ENCODE data around the gene GRIK4. TPM values are rescaled to one million over a fixed set of nuclear protein-coding genes. Genes with fewer than 3 reads are reported as not detected.

Gene GRIK4
- total RNA-seq, 2 experiments from 2014 or later: not detected

GRCh38 chr11:120718171-120718570 lies 206.6 kb downstream of the GRIK4 start:
- DNase-seq (no peak), ATAC-seq (no peak)
- Mint-ChIP-seq H3K4me3 (no peak overlapping the region), H3K36me3 (ENCODE audit: low read depth) (no peaks in the 10 kb centered on the region), H3K9me3 (ENCODE audit: insufficient read depth) (no peaks in the 10 kb centered on the region), H3K27me3 (ENCODE audit: low read depth) (peaks cover 17% of the 10 kb centered on the region), H3K4me1 (ENCODE audit: low read depth) (peaks cover 2% of the 10 kb centered on the region), H3K27ac (no peak overlapping the region)
- POLR2A ChIA-PET: no interaction called here
- CTCF ChIA-PET: no interaction called here

GRCh38 chr11:120719348-120719747 lies 207.8 kb downstream of the GRIK4 start:
- no peak for ATAC-seq
- peaks cover 2% of the 10 kb centered on the region for H3K4me1 Mint-ChIP-seq (ENCODE audit: low read depth)
- ChIA-PET CTCF (interaction anchor here (0.9 kb wide), 1 partner anchor 34 kb away, joined by 4 read pairs; no protein-coding TSS in a partner anchor), POLR2A (no interaction called here)
- no peak overlapping the region for H3K27ac Mint-ChIP-seq
- DNase-seq: no peak
- H3K27me3 Mint-ChIP-seq (ENCODE audit: low read depth): peaks cover 16% of the 10 kb centered on the region
- H3K9me3 Mint-ChIP-seq (ENCODE audit: insufficient read depth): no peaks in the 10 kb centered on the region
- no peaks in the 10 kb centered on the region for H3K36me3 Mint-ChIP-seq (ENCODE audit: low read depth)
- H3K4me3 Mint-ChIP-seq: no peak overlapping the region

- ChIA-PET POLR2A (no interaction called here), CTCF (no interaction called here)
- DNase-seq: no peak
- no peak overlapping the region for H3K4me3 Mint-ChIP-seq
- H3K27ac Mint-ChIP-seq: no peak overlapping the region
- no peaks in the 10 kb centered on the region for H3K36me3 Mint-ChIP-seq (ENCODE audit: low read depth)
- no peaks in the 10 kb centered on the region for H3K4me1 Mint-ChIP-seq (ENCODE audit: low read depth)
- H3K9me3 Mint-ChIP-seq (ENCODE audit: insufficient read depth): no peaks in the 10 kb centered on the region
- peaks cover 12% of the 10 kb centered on the region for H3K27me3 Mint-ChIP-seq (ENCODE audit: low read depth)
- no peak for ATAC-seq
Measured at GRCh38 chr11:120720760-120721159, 209.2 kb downstream of the GRIK4 start.

- POLR2A ChIA-PET: no interaction called here
- no peak for DNase-seq
- H3K4me3 Mint-ChIP-seq: no peak overlapping the region
- CTCF ChIA-PET: interaction anchor here (0.9 kb wide), 1 partner anchor 10 kb away, joined by 3 read pairs; no protein-coding TSS in a partner anchor
- no peaks in the 10 kb centered on the region for H3K36me3 Mint-ChIP-seq (ENCODE audit: low read depth)
- no peak for ATAC-seq
- H3K4me1 Mint-ChIP-seq (ENCODE audit: low read depth): no peaks in the 10 kb centered on the region
- H3K27me3 Mint-ChIP-seq (ENCODE audit: low read depth): peaks cover 10% of the 10 kb centered on the region
- no peak overlapping the region for H3K27ac Mint-ChIP-seq
- H3K9me3 Mint-ChIP-seq (ENCODE audit: insufficient read depth): no peaks in the 10 kb centered on the region
Measured at GRCh38 chr11:120722524-120722923, 211.0 kb downstream of the GRIK4 start.

GRCh38 chr11:120723751-120724150 lies 212.2 kb downstream of the GRIK4 start:
- Mint-ChIP-seq H3K27ac (no peak overlapping the region), H3K4me1 (ENCODE audit: low read depth) (no peaks in the 10 kb centered on the region), H3K4me3 (no peak overlapping the region), H3K9me3 (ENCODE audit: insufficient read depth) (no peaks in the 10 kb centered on the region), H3K27me3 (ENCODE audit: low read depth) (peaks cover 10% of the 10 kb centered on the region), H3K36me3 (ENCODE audit: low read depth) (no peaks in the 10 kb centered on the region)
- ATAC-seq (no peak), DNase-seq (no peak)
- ChIA-PET POLR2A (no interaction called here), CTCF (interaction anchor here (0.6 kb wide), 1 partner anchor 163 kb away, joined by 3 read pairs; no protein-coding TSS in a partner anchor)

- H3K27ac Mint-ChIP-seq: no peak overlapping the region
- DNase-seq: no peak
- POLR2A ChIA-PET: no interaction called here
- no peaks in the 10 kb centered on the region for H3K36me3 Mint-ChIP-seq (ENCODE audit: low read depth)
- CTCF ChIA-PET: no interaction called here
- H3K4me1 Mint-ChIP-seq (ENCODE audit: low read depth): no peaks in the 10 kb centered on the region
- H3K9me3 Mint-ChIP-seq (ENCODE audit: insufficient read depth): no peaks in the 10 kb centered on the region
- H3K4me3 Mint-ChIP-seq: no peak overlapping the region
- peaks cover 11% of the 10 kb centered on the region for H3K27me3 Mint-ChIP-seq (ENCODE audit: low read depth)
- ATAC-seq: no peak
Measured at GRCh38 chr11:120727752-120728151, 216.2 kb downstream of the GRIK4 start.

- DNase-seq (no peak), ATAC-seq (no peak)
- ChIA-PET POLR2A (no interaction called here), CTCF (no interaction called here)
- H3K9me3 Mint-ChIP-seq (ENCODE audit: insufficient read depth): no peaks in the 10 kb centered on the region
- no peaks in the 10 kb centered on the region for H3K4me1 Mint-ChIP-seq (ENCODE audit: low read depth)
- H3K27ac Mint-ChIP-seq: no peak overlapping the region
- H3K4me3 Mint-ChIP-seq: no peak overlapping the region
- peaks cover 11% of the 10 kb centered on the region for H3K27me3 Mint-ChIP-seq (ENCODE audit: low read depth)
- no peaks in the 10 kb centered on the region for H3K36me3 Mint-ChIP-seq (ENCODE audit: low read depth)
Measured at GRCh38 chr11:120735035-120735434, 223.5 kb downstream of the GRIK4 start.

GRCh38 chr11:120738516-120739046 lies 227.0 kb downstream of the GRIK4 start:
- ChIA-PET CTCF (no interaction called here), POLR2A (no interaction called here)
- ATAC-seq: no peak
- Mint-ChIP-seq H3K36me3 (ENCODE audit: low read depth) (no peaks in the 10 kb centered on the region), H3K27me3 (ENCODE audit: low read depth) (peaks cover 5% of the 10 kb centered on the region), H3K27ac (no peak overlapping the region), H3K4me3 (no peak overlapping the region), H3K4me1 (ENCODE audit: low read depth) (no peaks in the 10 kb centered on the region), H3K9me3 (ENCODE audit: insufficient read depth) (no peaks in the 10 kb centered on the region)
- DNase-seq: no peak

- ATAC-seq (no peak), DNase-seq (no peak)
- Mint-ChIP-seq H3K27me3 (ENCODE audit: low read depth) (peaks cover 5% of the 10 kb centered on the region), H3K4me1 (ENCODE audit: low read depth) (no peaks in the 10 kb centered on the region), H3K9me3 (ENCODE audit: insufficient read depth) (no peaks in the 10 kb centered on the region), H3K4me3 (no peak overlapping the region), H3K27ac (no peak overlapping the region), H3K36me3 (ENCODE audit: low read depth) (no peaks in the 10 kb centered on the region)
- CTCF ChIA-PET: no interaction called here
- POLR2A ChIA-PET: no interaction called here
Measured at GRCh38 chr11:120739780-120740179, 228.2 kb downstream of the GRIK4 start.

GRCh38 chr11:120740380-120740779 lies 228.8 kb downstream of the GRIK4 start:
- POLR2A ChIA-PET: no interaction called here
- H3K27me3 Mint-ChIP-seq (ENCODE audit: low read depth): peaks cover 5% of the 10 kb centered on the region
- DNase-seq: no peak
- ATAC-seq: no peak
- H3K4me3 Mint-ChIP-seq: no peak overlapping the region
- H3K27ac Mint-ChIP-seq: no peak overlapping the region
- H3K9me3 Mint-ChIP-seq (ENCODE audit: insufficient read depth): no peaks in the 10 kb centered on the region
- H3K36me3 Mint-ChIP-seq (ENCODE audit: low read depth): no peaks in the 10 kb centered on the region
- no peaks in the 10 kb centered on the region for H3K4me1 Mint-ChIP-seq (ENCODE audit: low read depth)
- CTCF ChIA-PET: no interaction called here

GRCh38 chr11:120744016-120744994 lies 232.8 kb downstream of the GRIK4 start:
- Mint-ChIP-seq H3K9me3 (ENCODE audit: insufficient read depth) (no peaks in the 10 kb centered on the region), H3K4me1 (ENCODE audit: low read depth) (no peaks in the 10 kb centered on the region), H3K27ac (no peak overlapping the region), H3K36me3 (ENCODE audit: low read depth) (no peaks in the 10 kb centered on the region), H3K27me3 (ENCODE audit: low read depth) (no peaks in the 10 kb centered on the region), H3K4me3 (no peak overlapping the region)
- ChIA-PET CTCF (no interaction called here), POLR2A (no interaction called here)
- ATAC-seq: no peak
- DNase-seq: no peak

GRCh38 chr11:120746376-120746775 lies 234.8 kb downstream of the GRIK4 start:
- Mint-ChIP-seq H3K36me3 (ENCODE audit: low read depth) (no peaks in the 10 kb centered on the region), H3K27me3 (ENCODE audit: low read depth) (no peaks in the 10 kb centered on the region), H3K4me1 (ENCODE audit: low read depth) (no peaks in the 10 kb centered on the region), H3K9me3 (ENCODE audit: insufficient read depth) (no peaks in the 10 kb centered on the region), H3K27ac (no peak overlapping the region), H3K4me3 (no peak overlapping the region)
- ChIA-PET CTCF (interaction anchor here (1.7 kb wide), 1 partner anchor 62 kb away, joined by 5 read pairs; no protein-coding TSS in a partner anchor), POLR2A (no interaction called here)
- ATAC-seq (no peak), DNase-seq (no peak)
